Endothelial cell of umbilical vein (primary cell): Measurements from ENCODE around the gene ZNF740. TPM values are rescaled to one million over a fixed set of nuclear protein-coding genes. Genes with fewer than 3 reads are reported as not detected.

Source experiments
- BruUV-seq: library from RNA; stranded (reverse); fragments of 400-500 nt; replicated peaks from 2 replicates; lab custom pipeline; 2021; lab: Mats Ljungman, UMichigan
- CTCF ChIA-PET: fragments of 300-600, 350-600 bp; sonication (Branson Sonifier 250); formaldehyde crosslinking; loops from one replicate; lab custom pipeline; 2021; ENCODE audit warnings: antibody characterized with exemption, inconsistent platforms; lab: Charles Lee
- POLR2A ChIA-PET: fragments of 300-600, 350-600 bp; sonication (Branson Sonifier 250); formaldehyde crosslinking; loops from one replicate; lab custom pipeline; 2021; ENCODE audit warnings: antibody characterized with exemption, inconsistent platforms; lab: Charles Lee
- DNase-seq: peaks from one replicate; pipeline ENCODE4 v3.0.0-alpha.2; 2011; ENCODE audit warnings: low read depth, low spot score
- FAIRE-seq: peaks from 2 replicates; lab custom pipeline; 2011; peaks lifted over from hg19 to GRCh38; lab: Jason Lieb, UNC
- H2AFZ ChIP-seq: 2 replicates; pipeline ENCODE4 v1.6.0; 2012; ENCODE audit warnings: low read depth, low read length, control low read depth, inconsistent platforms
- H3K27ac ChIP-seq: 2 replicates; pipeline ENCODE4 v1.5.1; 2011; ENCODE audit warnings: low read depth, mild to moderate bottlenecking, control low read depth, low read length, moderate library complexity; ENCODE audit not compliant: insufficient read depth
- H3K27me3 ChIP-seq, 2 experiments: 2 replicates each; pipeline versions ENCODE4 v1.6.0 to v1.6.1; 2011; ENCODE audit warnings: low read length in 2 of 2, mixed read lengths in 1 of 2; ENCODE audit not compliant: control insufficient read depth in 2 of 2, insufficient read depth in 2 of 2
- H3K36me3 ChIP-seq, 2 experiments: 2 replicates in 1 of 2; 3 replicates in 1 of 2; pipeline ENCODE4 v1.5.1; 2011; ENCODE audit warnings: low read length in 2 of 2, mild to moderate bottlenecking in 1 of 2, moderate library complexity in 1 of 2; ENCODE audit not compliant: control insufficient read depth in 2 of 2, insufficient read depth in 2 of 2; ENCODE audit errors: extremely low read depth in 1 of 2
- H3K4me1 ChIP-seq: 3 replicates; pipeline ENCODE4 v1.5.1; 2011; ENCODE audit warnings: mild to moderate bottlenecking, low read length; ENCODE audit not compliant: control insufficient read depth, insufficient read depth; ENCODE audit errors: extremely low read depth
- H3K4me2 ChIP-seq: 2 replicates; pipeline ENCODE4 v1.6.1; 2011; ENCODE audit warnings: low read length, control low read depth, mixed read lengths; ENCODE audit not compliant: insufficient read depth
- H3K4me3 ChIP-seq, 3 experiments: fragments of 200-600 bp in 1 of 3; sonication (generic), shearing (Covaris generic) in 1 of 3; replicated peaks in 1 of 3; 2 replicates each; pipeline ENCODE4 v1.5.1; 2011 to 2016; ENCODE audit warnings: control low read depth in 3 of 3, low read length in 3 of 3, mild to moderate bottlenecking in 2 of 3, inconsistent platforms in 1 of 3, low read depth in 1 of 3, moderate library complexity in 1 of 3; ENCODE audit not compliant: insufficient read depth in 1 of 3
- H3K79me2 ChIP-seq: 2 replicates; pipeline ENCODE4 v1.6.0; 2012; ENCODE audit warnings: low read length, inconsistent platforms; ENCODE audit not compliant: control insufficient read depth, insufficient read depth
- H3K9ac ChIP-seq: replicated peaks from 2 replicates; pipeline ENCODE3; 2011; ENCODE audit warnings: low read length, control low read depth; ENCODE audit not compliant: insufficient read depth; ENCODE audit errors: extremely low read depth
- H3K9me1 ChIP-seq: replicated peaks from 3 replicates; pipeline ENCODE4 v1.6.0; 2011; ENCODE audit warnings: mild to moderate bottlenecking, low read length; ENCODE audit not compliant: control insufficient read depth, insufficient read depth; ENCODE audit errors: extremely low read depth
- H3K9me3 ChIP-seq: replicated peaks from 2 replicates; pipeline ENCODE4 v1.5.1; 2012; ENCODE audit warnings: low read length, inconsistent platforms; ENCODE audit not compliant: control insufficient read depth, insufficient read depth
- H4K20me1 ChIP-seq: replicated peaks from 2 replicates; pipeline ENCODE3; 2011; ENCODE audit warnings: mild to moderate bottlenecking, low read length; ENCODE audit not compliant: control insufficient read depth, insufficient read depth; ENCODE audit errors: extremely low read depth
- EZH2 ChIP-seq: IDR thresholded peaks from 2 replicates; pipeline ENCODE4 v1.6.1; 2012; ENCODE audit warnings: borderline replicate concordance, low read depth, mild to moderate bottlenecking, moderate library complexity, low read length, inconsistent platforms; ENCODE audit not compliant: severe bottlenecking
- FOS ChIP-seq: IDR thresholded peaks from 2 replicates; pipeline ENCODE4 v1.6.1; 2011; ENCODE audit warnings: mild to moderate bottlenecking, low read length, moderate library complexity, borderline replicate concordance; ENCODE audit not compliant: insufficient read depth
- GATA2 ChIP-seq: IDR thresholded peaks from 2 replicates; pipeline ENCODE4 v1.7.0; 2011; ENCODE audit warnings: low read depth, mild to moderate bottlenecking, moderate library complexity, mixed read lengths, low read length; ENCODE audit not compliant: insufficient read length, insufficient read depth
- JUN ChIP-seq: IDR thresholded peaks from 2 replicates; pipeline ENCODE4 v1.6.1; 2011; ENCODE audit warnings: borderline replicate concordance, low read depth; ENCODE audit not compliant: insufficient read length, insufficient read depth
- MYC ChIP-seq: IDR thresholded peaks from one replicate; pipeline ENCODE4 v1.6.1; 2011; ENCODE audit warnings: mild to moderate bottlenecking, low read depth, low read length
- POLR2A ChIP-seq: IDR thresholded peaks from 2 replicates; pipeline ENCODE4 v1.6.1; 2012; ENCODE audit warnings: low read depth, mild to moderate bottlenecking, control low read depth, low read length
- POLR2AphosphoS5 ChIP-seq: IDR thresholded peaks from 2 replicates; pipeline ENCODE4 v1.6.1; 2012; ENCODE audit warnings: low read depth, mild to moderate bottlenecking, control low read depth, low read length, moderate library complexity; ENCODE audit not compliant: insufficient read depth
- dilution Hi-C: fragments of 300-500 bp; cut with MboI; formaldehyde crosslinking; loops from one replicate; pipeline ENCODE4 v1.15.0; 2019; ENCODE audit warnings: low sequenced_read_pairs; ENCODE audit not compliant: extremely low pct_ligation_motif_present
- intact Hi-C: fragments of 100-400 bp; cut with micrococcal nuclease; formaldehyde crosslinking; loops from one replicate; pipeline ENCODE4 v1.10.0; 2022
- polyA plus RNA-seq, 4 experiments: library from polyadenylated mRNA; depleted of rRNA in 3 of 4; stranded (reverse) in 3 of 4; unstranded in 1 of 4; fragments of >200 nt; gene quantifications; 2 replicates each; pipeline versions ENCODE4 v1.2.1 to v1.2.3, GENCODE V29; 2011 to 2012; ENCODE audit warnings: missing spikeins in 1 of 4
- total RNA-seq: library from RNA; stranded (reverse); gene quantifications from 2 replicates; pipeline ENCODE4 v1.2.3, GENCODE V29; 2021
- TF ChIP-seq, protein P1 (sequence below): IDR thresholded peaks from 2 replicates; pipeline ENCODE4 v1.6.1; 2011; ENCODE audit not compliant: insufficient read depth, insufficient read length
- TF ChIP-seq, protein P2 (sequence below), 2 donors: IDR thresholded peaks; 1 replicate in 1 of 2; 2 replicates in 1 of 2; pipeline ENCODE4 v1.5.1; 2011; ENCODE audit warnings: low read length in 2 of 2, mild to moderate bottlenecking in 2 of 2, moderate library complexity in 2 of 2, control low read depth in 1 of 2, inconsistent platforms in 1 of 2, low read depth in 1 of 2; ENCODE audit not compliant: insufficient read depth in 1 of 2; ENCODE audit errors: extremely low read depth in 1 of 2

Gene ZNF740
- total and polyA plus RNA-seq, 2 donors (not counting 3 experiments of a cell fraction or from before 2014, with no cell fraction given) = 10.5 to 38.1 TPM

DNA sequence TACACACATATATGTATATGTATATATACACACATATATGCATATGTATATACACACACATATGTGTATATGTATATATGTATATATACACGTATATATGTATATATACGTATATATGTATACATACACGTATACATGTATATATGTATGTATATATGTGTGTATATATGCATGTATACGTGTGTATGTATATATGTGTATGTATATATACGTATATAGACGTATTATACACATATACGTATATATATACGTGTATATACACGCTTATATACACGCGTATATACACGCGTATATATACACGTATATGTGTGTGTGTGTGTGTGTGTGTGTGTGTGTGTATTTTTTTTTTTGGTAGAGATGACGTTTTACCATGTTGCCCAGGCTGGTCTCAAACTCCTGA is 32.9 kb upstream of the ZNF740 start:
- intact Hi-C loops = no loop called here
- POLR2A ChIA-PET = interaction anchor here (0.6 kb wide), 1 partner anchor 44 kb away, joined by 3 read pairs; the partner anchor contains the start of gene SOAT2

More for the DNA sequence above, 32.9 kb upstream of the ZNF740 start:
- H4K20me1 ChIP-seq = no peaks in the 10 kb centered on the region
- DNase-seq (no peak), FAIRE-seq (no peak)
- no peaks in the 10 kb centered on the region for H3K9me3 ChIP-seq
- H3K4me1 ChIP-seq = no peaks in the 10 kb centered on the region
- H3K27ac ChIP-seq = no peak overlapping the region
- H3K36me3 ChIP-seq = no peaks in the 10 kb centered on the region
- H3K9ac ChIP-seq = no peak overlapping the region
- H3K27me3 ChIP-seq = peaks cover 0 to 5% of the 10 kb centered on the region in 2 experiments
- CTCF ChIA-PET = interaction anchor here (1.6 kb wide), 1 partner anchor 12 kb away, joined by 4 read pairs; no protein-coding TSS in a partner anchor
- no peak overlapping the region for H2AFZ ChIP-seq
- H3K4me2 ChIP-seq = no peak overlapping the region
- no peak overlapping the region for H3K4me3 ChIP-seq
- no TSS peak for BruUV-seq
- no peaks in the 10 kb centered on the region for H3K79me2 ChIP-seq
- no peaks in the 10 kb centered on the region for H3K9me1 ChIP-seq
- dilution Hi-C loops = no loop called here
- no peak for TF ChIP-seq FOS
- TF ChIP-seq EZH2 = no peak
- TF ChIP-seq, protein P1, sequence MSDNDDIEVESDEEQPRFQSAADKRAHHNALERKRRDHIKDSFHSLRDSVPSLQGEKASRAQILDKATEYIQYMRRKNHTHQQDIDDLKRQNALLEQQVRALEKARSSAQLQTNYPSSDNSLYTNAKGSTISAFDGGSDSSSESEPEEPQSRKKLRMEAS = no peak
- no peak for TF ChIP-seq GATA2
- TF ChIP-seq JUN = no peak
- TF ChIP-seq POLR2AphosphoS5 = no peak
- TF ChIP-seq, protein P2, sequence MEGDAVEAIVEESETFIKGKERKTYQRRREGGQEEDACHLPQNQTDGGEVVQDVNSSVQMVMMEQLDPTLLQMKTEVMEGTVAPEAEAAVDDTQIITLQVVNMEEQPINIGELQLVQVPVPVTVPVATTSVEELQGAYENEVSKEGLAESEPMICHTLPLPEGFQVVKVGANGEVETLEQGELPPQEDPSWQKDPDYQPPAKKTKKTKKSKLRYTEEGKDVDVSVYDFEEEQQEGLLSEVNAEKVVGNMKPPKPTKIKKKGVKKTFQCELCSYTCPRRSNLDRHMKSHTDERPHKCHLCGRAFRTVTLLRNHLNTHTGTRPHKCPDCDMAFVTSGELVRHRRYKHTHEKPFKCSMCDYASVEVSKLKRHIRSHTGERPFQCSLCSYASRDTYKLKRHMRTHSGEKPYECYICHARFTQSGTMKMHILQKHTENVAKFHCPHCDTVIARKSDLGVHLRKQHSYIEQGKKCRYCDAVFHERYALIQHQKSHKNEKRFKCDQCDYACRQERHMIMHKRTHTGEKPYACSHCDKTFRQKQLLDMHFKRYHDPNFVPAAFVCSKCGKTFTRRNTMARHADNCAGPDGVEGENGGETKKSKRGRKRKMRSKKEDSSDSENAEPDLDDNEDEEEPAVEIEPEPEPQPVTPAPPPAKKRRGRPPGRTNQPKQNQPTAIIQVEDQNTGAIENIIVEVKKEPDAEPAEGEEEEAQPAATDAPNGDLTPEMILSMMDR (IDR thresholded peaks at IDR 0.05; ENCODE audit: extremely low read depth in 1 of 2, insufficient read depth in 1 of 2, low read depth in 1 of 2, low read length in 2 of 2) = no peak
- no peak for TF ChIP-seq MYC
- no peak for TF ChIP-seq POLR2A
